NCI-H82 (cell line): Measurements from ENCODE around the gene MVB12B.

Experiments used
- DNase-seq: peaks from one replicate; lab custom pipeline; 2025; lab: John Stamatoyannopoulos, UW

Gene MVB12B

DNA sequence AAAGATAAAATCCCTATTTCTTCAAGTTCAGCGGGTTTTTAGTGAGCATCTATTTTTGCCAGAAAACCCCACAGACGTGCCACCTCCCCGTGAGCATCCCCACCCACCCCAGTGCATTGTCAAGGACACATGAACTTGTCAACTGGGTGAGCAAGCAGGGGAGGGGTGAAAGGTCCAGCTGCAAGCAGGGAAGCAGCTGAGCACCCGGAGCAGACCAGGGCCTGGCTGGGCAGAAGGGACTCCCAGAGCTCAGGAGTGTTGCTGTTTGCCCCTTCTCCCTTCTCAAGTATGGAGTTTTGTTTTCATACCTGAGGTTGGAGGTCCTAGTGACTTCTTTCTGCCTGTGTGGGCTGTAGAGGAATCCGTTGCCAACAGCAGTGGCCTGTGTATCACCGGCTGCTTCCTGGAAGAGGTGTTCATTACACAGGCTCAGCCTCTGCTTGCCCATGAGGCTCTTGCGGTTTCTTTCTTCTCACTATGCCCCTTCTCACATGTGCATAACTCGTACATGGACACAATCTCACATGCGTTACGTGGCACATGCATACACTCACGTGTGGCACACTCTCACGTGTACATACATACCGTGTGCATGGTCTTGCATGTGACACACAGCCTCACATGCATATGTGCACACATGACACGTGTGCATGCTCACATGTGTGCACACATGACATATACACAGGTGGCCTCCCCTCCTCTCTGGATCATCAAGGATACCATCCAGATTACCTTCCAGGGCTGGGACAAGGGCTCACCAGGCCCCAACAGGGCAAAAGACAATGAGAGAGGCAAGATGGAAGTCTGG lies 126.7 kb downstream of the MVB12B start:
- no peak for DNase-seq

DNA sequence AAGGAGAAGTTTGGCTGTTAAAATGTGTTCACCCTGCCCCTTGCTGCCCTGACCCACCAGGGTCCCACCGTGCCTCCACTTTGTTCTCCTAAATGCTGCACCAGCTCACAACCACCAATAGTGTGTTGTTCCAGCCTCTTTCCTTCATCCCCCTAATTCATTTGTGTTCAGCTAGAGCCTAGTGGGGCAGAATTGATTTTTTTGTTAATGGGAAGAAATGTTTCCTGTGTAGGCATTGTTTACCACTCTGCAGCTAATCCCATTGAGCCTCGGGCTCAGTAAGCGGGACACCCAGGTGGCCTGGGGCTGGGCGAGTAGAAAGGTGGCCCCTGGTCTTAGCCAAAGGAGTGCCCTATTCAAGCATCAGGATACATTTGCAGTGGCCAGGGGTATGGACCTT lies 127.6 kb downstream of the MVB12B start:
- no peak for DNase-seq

DNA sequence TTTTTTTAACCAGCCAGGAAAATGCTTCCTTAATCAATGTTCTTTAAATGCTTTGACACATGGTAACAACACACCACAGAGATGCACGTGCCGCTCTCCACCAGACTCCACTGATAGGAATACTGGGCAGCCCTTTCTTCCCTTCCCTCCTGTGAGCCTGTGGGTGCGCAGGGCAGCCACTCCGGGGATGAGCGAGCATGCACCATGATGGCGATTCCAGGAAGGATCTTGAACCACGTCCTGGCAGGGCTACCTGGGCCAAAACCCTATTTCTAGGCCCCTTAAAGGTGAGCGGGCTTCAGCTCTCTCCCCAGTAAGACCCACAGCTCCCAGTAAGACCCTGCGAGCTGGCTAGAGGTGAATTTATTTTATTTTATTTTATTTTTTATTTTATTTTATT lies 128.2 kb downstream of the MVB12B start:
- no peak for DNase-seq

DNA sequence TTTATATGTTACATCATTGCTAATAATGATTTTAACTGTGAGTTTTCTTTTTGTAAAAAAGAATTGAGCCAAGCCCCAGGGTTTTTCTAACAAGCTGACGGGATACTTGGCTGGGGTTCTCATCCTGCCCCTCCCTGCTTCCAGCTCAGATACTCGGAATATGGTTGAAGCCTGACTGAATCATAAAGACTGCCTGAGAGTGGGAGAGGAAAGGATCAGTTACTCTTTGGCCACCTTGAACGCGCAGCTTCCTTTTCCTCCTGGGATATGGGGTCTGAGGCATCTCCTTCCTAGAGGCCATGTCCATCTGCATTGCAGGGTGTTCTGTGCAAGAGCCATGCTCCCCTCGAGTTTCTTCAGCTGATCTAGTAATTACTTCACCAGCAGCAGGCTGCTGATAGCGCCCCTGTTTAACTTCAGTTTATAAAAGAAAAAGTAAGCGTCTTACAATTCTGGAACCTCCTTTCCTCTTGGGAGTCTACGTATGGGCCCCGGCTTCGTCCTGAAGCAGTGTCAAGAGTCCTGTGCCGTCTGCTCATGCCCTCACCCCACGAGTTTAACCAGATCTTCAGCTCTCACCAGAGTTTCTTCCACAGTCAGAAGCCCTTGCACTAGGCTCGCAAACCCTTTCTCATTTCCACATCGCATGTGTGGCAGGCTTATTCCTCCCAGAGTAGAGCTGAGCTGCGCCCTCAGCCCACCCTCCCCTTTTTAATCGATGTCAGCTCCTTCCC lies 130.0 kb downstream of the MVB12B start:
- no peak for DNase-seq

DNA sequence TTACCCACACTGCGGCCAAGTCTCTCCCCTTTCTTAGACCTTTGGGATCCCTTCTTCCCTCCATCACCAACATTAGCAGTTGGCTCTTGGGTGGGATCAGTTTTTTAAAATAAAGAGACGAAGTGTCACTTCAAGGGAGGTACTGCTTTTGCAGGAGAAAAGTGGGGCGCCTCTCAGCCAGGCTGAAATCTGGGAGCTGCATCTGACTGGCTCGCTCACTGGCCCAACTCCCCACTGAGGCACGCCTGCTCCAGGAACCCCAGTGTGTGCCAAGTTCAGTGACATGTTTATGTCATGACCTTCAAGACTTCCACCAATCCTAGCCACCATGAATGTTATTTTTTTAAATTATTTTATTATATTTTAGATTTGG lies 130.5 kb downstream of the MVB12B start:
- no peak for DNase-seq

DNA sequence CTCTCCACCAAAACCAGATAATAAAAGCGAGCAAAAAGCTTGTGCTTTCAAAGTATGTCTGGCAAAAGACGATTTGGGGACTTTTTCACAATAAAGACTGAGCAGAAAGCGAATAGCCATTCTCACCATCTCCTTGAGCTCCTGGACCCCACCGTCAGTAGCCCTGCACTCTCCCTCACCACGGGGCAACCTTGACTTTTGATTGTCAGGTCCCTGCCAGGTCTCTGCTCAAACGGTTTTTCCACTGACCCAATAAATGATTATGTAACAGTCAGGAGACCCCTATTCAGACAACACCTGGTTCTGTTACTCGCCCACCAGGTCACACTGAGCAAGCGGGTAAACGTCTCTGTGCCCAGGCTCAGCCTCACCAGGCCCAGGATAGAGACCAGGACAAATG lies 131.3 kb downstream of the MVB12B start:
- DNase-seq: no peak

DNA sequence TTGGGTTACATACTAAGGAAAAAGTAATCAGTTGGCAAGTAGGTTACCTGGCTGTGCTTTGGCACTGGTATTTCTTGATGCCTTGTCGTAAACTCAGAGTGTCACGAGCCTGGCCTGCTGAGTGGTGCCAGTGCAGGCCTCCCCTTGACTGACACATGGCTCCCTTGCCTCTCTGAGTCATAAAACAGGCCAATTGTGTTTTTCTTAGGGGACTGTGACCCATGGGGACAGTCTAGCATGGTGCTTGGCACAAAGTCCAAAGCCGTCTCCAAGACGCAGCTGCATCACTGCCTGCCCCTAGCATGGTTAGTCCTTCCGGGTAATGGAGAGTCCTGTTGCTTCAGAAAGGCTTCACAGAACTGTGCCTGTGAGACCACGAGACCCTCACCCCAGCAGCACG lies 132.5 kb downstream of the MVB12B start:
- no peak for DNase-seq

DNA sequence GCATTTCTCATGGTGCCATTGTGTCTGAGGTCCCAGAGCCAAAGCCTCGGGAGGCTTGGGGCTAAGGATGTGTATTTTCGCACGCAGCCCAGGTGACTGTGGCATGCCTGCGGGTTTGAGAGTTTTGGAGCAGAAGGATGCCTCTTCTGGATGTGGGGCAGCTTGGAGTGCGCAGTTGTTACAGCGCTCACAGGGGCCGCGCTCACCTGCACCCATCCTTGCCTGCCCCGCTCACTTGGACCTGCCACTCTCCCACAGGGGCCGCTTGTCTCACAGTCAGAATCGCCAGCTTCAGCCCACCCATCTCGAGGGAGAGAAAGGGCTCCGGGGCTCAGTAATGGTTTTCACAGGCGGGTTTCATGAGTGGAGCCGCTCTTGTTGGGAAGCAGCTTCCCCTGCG lies 132.9 kb downstream of the MVB12B start:
- DNase-seq: no peak

DNA sequence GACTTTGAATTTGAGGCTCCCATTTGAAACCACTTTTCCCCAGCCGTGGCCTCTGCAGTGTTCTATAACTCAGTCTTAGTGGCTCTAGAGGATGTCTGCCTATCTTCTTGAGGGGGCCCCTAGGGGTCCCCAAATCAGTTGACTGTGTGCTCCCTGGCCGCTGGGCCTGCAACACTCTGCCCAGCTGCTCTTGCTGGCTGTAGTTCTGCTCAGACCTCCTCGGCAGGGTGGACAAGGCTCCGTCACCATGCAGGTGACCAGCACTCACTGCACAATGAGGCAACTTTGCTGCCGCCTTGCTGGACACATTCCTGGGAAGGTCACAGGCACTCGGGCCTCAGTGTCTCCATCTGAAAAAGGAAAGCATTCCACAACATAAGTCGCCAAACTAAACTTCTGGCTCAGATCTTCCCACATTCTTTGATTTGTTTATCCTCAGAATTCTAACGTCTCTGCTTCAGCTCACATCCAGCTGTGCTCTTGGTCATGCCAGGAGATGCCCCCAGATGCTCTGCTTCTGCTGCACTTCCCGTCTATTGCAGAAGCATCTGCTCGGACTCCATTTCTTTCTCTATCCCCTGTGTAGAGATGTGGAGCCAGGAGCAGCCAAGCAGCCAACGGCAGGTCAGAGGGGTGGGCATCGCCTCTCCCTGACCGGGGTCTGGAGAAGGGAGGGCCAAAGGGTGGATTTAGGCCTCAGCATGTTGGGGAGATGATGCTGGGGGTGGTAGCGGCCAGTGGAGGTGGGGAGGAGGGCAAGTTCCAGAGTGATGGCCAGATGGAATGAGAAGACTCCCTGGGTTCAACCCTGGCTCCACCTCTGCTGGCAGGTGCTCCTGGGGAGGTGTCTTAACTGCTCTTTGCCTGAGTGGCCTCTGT lies 133.6 kb downstream of the MVB12B start:
- DNase-seq: no peak

DNA sequence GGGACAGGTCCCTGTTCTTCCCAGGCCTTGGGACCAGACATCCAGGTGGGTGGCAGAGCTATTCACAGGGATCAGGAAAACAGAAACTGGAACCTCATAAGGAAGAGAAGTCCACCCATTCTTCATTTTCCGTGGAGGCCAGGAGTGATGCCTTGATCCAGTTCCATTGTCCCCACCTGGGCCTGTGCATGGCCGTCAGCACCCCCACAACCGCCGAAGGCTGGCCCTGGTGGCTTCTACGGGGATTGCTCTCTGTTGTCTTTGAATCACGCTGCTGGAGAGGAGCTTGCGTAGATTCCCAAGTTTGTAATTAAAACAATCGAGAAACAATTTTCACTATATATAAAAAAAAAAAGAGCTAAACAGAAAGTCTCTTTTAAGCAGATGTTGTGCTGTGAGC lies 134.4 kb downstream of the MVB12B start:
- DNase-seq: no peak

DNA sequence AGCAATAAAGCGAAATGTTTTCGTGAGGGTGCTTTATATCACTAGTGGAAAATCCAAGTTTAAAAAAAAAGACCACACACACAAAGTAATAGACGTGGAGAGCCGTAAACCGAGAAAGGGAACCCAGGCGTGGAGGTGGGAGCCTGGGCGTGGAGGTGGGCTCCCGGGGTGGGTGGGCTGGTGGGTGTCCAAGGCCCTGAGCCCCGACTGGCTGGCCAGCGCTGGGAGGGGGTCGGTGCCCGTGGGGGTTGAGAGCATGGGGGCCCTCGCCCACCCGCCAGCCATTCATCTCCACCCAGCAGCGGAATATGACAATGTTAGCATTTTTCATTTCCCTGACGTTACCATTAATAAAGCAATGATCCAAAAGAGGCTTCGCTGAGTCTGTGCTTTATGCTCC lies 135.0 kb downstream of the MVB12B start:
- DNase-seq: no peak

DNA sequence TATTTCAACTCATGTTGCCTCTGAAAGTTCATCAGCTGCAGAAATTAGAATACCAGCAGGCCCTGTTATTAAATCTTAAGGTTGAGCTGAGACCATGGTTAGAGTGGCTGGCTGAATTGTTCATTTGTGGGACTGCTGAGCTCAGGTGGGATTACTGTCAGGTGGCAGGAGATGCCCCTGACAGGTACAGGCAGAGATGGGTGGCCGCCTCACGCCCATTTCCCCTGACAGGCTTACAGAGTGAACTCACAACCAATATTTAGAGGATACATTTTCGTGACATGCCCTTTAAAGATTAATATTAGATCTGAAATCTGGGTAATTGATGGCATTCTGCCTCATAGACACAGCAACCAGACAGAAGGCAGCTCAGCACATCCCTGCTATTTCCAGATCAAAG lies 136.0 kb downstream of the MVB12B start:
- no peak for DNase-seq

DNA sequence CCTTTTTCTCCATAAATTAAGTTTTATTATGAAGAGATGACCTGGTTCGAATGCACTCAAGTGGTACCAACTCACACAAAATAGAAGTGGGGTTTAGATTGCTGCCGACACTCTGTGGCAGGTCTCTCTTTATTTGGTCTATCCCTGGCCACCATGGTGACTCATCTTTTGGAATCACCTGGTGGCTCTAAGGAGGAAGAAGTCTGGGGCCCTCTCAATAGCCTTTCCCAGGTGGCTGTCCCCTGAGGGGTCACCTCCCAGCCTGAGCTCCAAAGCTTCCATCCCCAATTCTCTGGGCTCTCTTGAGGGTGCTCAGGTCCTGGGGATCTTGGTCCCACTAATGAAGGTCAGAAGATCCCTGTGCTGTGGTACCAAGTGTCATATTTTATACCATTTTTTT lies 136.8 kb downstream of the MVB12B start:
- no peak for DNase-seq

DNA sequence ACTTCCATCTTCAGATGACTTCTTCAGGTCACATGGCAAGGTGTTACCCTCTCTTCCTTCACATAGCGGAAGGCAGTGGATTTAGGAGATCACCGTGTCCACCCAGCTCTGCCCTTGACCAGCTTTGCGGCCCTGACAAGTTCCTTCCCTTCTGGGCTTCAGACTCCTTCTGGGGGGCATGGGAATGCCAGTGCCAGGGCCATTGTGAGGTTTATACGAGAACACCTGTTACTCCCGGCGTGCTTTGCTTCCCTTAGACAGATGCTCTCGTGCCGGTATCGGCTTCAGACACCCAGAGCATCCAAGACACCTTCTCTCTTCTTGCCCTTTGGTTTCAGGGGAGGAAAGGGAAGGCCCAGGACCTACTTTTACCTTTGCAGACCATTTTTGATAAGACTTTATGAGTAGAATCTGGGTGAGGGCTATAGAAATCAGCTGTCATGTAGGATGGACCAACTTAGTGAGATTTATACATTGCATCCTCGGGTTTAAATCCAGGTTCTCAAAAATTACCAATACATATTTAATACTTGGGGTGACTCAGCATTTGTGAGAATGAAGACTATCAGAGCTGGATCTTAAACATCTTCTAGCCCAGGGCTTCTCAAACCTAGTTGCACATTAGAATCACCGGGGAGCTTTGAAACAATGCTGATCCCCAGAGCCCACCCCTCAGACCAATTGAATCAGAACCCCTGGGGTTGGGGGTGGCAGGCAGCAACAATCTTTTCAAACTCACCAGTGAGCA lies 138.2 kb downstream of the MVB12B start:
- DNase-seq: no peak

DNA sequence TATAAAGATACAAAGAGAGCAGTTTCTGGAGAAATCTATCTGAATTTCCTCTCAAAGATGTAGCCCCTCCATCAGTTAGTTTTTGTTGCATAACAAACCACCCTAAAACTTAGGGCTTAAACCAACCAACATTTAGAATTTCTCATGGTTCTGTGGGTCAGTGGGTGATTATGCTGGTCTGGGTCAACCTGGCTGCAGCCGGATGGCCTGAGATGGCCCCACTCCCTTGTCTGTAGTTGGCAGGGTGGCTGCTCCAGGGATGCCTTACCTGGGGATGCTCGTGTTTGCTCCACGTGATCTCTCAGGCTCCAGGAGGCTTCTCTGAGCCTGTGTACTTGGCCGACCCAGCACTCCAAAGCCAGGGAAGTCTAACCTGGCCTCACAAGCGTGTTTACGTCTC lies 139.3 kb downstream of the MVB12B start:
- DNase-seq: no peak

DNA sequence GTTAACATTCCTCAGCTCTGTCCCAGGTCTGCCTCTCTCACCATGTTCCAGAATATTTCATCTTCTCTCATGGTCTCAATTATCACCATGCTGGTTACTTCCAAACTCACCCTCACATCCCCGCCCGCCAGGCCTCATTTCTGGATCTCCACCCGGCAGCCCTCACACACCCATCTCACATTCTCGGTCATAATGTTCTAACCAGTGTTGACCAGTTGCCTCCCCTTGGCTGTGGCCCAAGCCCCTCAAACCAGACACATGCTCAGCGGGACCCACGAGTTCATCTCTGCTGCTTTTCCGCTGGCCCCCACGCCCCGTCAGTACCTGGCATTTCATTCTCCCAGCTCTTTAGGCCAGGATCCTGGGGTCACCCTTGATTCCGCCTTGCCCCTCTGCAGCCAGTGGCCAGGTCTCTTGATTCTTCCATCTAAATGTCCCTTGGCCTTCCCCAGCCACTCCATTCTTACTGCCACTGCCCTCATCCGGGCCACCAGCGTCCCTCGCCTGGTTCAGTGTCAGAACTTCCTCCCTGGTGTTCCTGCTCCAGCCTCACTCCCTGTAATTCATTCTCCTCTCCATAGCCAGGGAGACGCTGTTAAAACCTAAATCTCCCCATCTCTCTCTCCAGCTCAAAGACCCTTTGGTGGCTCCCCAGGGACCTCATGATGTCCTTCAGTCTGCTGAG lies 141.7 kb downstream of the MVB12B start:
- no peak for DNase-seq

DNA sequence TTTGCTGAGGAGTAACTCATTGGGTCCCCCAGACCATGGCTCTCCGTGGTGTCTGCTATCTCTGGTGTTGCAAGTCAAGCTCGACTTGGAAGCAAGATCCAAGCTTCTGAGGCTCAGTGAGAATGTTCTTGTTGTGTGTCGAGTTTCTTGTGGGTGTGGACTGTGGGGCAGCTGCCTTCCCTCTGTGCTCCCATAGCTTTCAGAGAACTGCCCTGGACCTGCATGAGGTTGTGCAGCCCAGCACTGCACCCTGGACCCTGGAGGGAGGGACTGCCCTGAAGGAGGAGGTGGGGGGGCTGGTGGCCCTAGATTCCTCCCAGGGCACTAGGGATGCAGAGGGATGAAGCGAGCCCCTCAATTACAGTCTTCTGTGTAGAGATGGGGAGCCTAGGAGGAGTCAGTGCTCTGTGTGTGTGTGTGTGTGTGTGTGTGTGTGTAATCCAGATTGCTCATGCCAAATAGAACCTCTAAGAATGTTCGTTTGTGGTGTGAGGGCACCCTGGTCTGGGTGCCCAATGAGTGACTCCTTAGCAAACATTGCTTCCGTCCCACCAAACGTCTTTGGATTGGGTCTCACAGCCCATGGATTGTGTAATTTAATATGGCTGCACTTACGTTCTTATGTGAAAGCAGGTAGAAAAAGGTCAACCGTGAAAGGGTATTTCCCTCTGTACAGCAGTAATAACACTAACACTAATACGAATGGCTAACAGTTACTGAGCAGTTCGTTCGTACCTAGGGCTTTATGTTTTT lies 143.8 kb downstream of the MVB12B start:
- no peak for DNase-seq

DNA sequence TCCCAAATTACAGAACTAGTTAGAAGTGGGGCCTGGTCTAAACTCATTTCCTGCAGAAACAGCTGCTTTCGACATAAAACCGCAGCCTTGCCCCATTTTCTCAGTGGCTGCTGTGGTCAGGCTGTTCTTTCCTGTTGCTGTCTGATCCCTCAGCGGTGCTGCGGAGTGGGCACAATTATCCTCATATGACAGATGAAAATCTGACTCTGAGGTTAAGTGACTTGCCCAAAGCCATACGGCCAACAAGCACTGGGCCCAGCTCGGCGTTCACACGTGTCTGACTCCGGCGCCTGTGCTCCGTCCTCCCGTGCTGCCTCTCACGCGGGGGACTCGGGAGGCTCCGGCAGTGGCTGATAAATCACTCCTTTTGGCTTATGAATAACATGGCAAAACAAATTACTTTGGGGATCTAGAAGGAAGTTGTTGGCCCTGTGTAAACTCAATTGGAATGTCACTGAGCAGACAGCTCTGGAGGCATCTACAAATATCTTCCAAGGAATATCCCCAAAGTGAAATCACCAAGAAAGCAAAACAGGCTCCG lies 144.5 kb downstream of the MVB12B start:
- no peak for DNase-seq

DNA sequence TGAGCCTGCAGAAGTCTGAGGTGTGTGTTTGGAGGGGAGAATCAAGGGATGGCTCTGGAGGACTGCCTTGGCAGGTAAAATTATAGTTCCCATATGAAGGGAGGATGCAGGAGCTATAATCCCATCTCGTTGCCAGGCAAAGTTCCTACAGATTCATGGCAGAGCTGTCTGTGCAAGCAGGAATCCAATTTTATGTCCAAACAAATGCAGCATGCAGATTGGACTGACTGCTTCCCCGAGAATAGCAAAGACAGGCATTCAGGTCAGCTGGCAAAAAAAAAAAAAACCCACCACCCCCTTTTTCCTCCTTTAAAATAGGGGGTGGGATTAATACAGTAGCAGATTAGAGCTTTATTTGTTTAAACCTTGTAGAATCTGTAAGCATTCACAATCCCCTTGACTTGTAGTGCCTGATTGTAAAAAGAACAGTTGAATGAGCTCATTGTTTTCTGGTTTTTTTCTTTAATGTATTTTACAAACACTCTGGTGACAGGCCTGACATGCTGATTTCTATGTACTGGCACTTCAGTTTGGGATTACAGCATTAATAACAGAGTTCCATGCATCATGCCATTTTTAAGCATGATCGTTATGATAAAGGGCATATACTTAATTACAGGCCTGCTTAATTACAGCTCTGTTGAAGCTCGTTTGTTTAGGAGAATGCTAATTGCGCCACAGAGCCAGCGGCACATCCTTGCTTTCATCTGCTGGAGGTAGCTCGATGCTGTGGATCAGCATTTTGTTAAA lies 145.7 kb downstream of the MVB12B start:
- no peak for DNase-seq

DNA sequence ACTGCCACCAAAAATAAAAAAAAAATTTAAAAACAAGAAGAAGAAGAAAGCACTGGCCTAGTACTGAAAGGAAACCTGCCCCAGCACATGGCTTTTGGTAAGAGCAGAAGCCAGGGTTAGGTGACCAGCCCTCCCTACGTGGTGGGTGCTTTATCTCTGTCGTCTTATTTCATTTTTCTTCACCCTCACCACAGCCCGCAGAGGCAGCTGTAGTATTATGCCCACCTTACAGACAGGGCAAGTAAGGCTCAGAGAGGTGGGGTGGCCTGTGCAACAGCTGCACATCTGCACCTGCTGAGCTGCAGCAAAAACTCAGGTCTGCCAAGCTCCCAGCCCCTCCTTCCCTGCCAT lies 146.3 kb downstream of the MVB12B start:
- no peak for DNase-seq
